Measurements from ENCODE around the gene ZC3H11A. TPM values are rescaled to one million over a fixed set of nuclear protein-coding genes. Genes with fewer than 3 reads are reported as not detected.
"Not testable (repeated sequence)": the region's sequence is repeated elsewhere in the genome, so short reads cannot be mapped to it uniquely, and the experiment has no call there.

The ZC3H11A gene
- polyA plus RNA-seq, 1 donor: 114 TPM

GRCh38 chr1:203778789-203779188 lies 16.6 kb upstream of the ZC3H11A start:
- H3K27ac ChIP-seq (ENCODE audit: low read length): no peak overlapping the region
- WGBS (ENCODE audit: insufficient coverage, low lambda C conversion rate): no CpG with 5 or more reads among the region's 4 CpGs
- H3K4me1 ChIP-seq (ENCODE audit: control insufficient read depth, insufficient read depth, low read length): no peaks in the 10 kb centered on the region
- no peaks in the 10 kb centered on the region for H3K9me3 ChIP-seq (ENCODE audit: control insufficient read depth, low read depth, low read length)
- H3K27me3 ChIP-seq (ENCODE audit: control insufficient read depth, insufficient read depth, low read length): no peaks in the 10 kb centered on the region
- H3K36me3 ChIP-seq (ENCODE audit: control insufficient read depth, insufficient read depth, low read length): no peaks in the 10 kb centered on the region
- DNase-seq: no peak
- H3K4me3 ChIP-seq (ENCODE audit: low read length): no peak overlapping the region

GRCh38 chr1:203781962-203782361 lies 13.5 kb upstream of the ZC3H11A start:
- Histone ChIP-seq H3K4me1 (ENCODE audit: control insufficient read depth, insufficient read depth, low read length) (no peaks in the 10 kb centered on the region), H3K27ac (ENCODE audit: low read length) (no peak overlapping the region), H3K27me3 (ENCODE audit: control insufficient read depth, insufficient read depth, low read length) (no peaks in the 10 kb centered on the region), H3K36me3 (ENCODE audit: control insufficient read depth, insufficient read depth, low read length) (no peaks in the 10 kb centered on the region), H3K9me3 (ENCODE audit: control insufficient read depth, low read depth, low read length) (no peaks in the 10 kb centered on the region), H3K4me3 (ENCODE audit: low read length) (no peak overlapping the region)
- WGBS (ENCODE audit: insufficient coverage, low lambda C conversion rate): 80% methylated on average over 1 of the region's 7 CpGs
- no peak for DNase-seq

GRCh38 chr1:203789966-203790365 lies 5.5 kb upstream of the ZC3H11A start:
- no peak for DNase-seq
- no peak overlapping the region for H3K27ac ChIP-seq (ENCODE audit: low read length)
- no peaks in the 10 kb centered on the region for H3K9me3 ChIP-seq (ENCODE audit: control insufficient read depth, low read depth, low read length)
- H3K4me3 ChIP-seq (ENCODE audit: low read length): no peak overlapping the region
- peaks cover 1% of the 10 kb centered on the region for H3K4me1 ChIP-seq (ENCODE audit: control insufficient read depth, insufficient read depth, low read length)
- WGBS (ENCODE audit: insufficient coverage, low lambda C conversion rate): no CpG with 5 or more reads among the region's 3 CpGs
- no peaks in the 10 kb centered on the region for H3K27me3 ChIP-seq (ENCODE audit: control insufficient read depth, insufficient read depth, low read length)
- no peaks in the 10 kb centered on the region for H3K36me3 ChIP-seq (ENCODE audit: control insufficient read depth, insufficient read depth, low read length)

GRCh38 chr1:203791498-203791897 lies 3.9 kb upstream of the ZC3H11A start:
- WGBS (ENCODE audit: insufficient coverage, low lambda C conversion rate): no CpG with 5 or more reads among the region's 3 CpGs
- no peak overlapping the region for H3K27ac ChIP-seq (ENCODE audit: low read length)
- H3K36me3 ChIP-seq (ENCODE audit: control insufficient read depth, insufficient read depth, low read length): no peaks in the 10 kb centered on the region
- H3K4me3 ChIP-seq (ENCODE audit: low read length): no peak overlapping the region
- no peaks in the 10 kb centered on the region for H3K9me3 ChIP-seq (ENCODE audit: control insufficient read depth, low read depth, low read length)
- H3K4me1 ChIP-seq (ENCODE audit: control insufficient read depth, insufficient read depth, low read length): peaks cover 3% of the 10 kb centered on the region
- no peaks in the 10 kb centered on the region for H3K27me3 ChIP-seq (ENCODE audit: control insufficient read depth, insufficient read depth, low read length)
- DNase-seq: no peak

- DNase-seq: no peak
- Histone ChIP-seq H3K27me3 (ENCODE audit: control insufficient read depth, insufficient read depth, low read length) (no peaks in the 10 kb centered on the region), H3K27ac (ENCODE audit: low read length) (no peak overlapping the region), H3K9me3 (ENCODE audit: control insufficient read depth, low read depth, low read length) (no peaks in the 10 kb centered on the region), H3K4me1 (ENCODE audit: control insufficient read depth, insufficient read depth, low read length) (peaks cover 10% of the 10 kb centered on the region), H3K4me3 (ENCODE audit: low read length) (no peak overlapping the region), H3K36me3 (ENCODE audit: control insufficient read depth, insufficient read depth, low read length) (peaks cover 5% of the 10 kb centered on the region)
- WGBS (ENCODE audit: insufficient coverage, low lambda C conversion rate): no CpG with 5 or more reads among the region's 2 CpGs
Observed at GRCh38 chr1:203792486-203792885, 2.9 kb upstream of the ZC3H11A start.

- not testable (repeated sequence) for H3K27ac ChIP-seq (ENCODE audit: low read length); H3K4me3 ChIP-seq (ENCODE audit: low read length); DNase-seq; H3K9me3 ChIP-seq (ENCODE audit: control insufficient read depth, low read depth, low read length); H3K27me3 ChIP-seq (ENCODE audit: control insufficient read depth, insufficient read depth, low read length)
- peaks cover 15% of the 10 kb centered on the region for H3K4me1 ChIP-seq (ENCODE audit: control insufficient read depth, insufficient read depth, low read length)
- no CpG with 5 or more reads among the region's 7 CpGs for WGBS (ENCODE audit: insufficient coverage, low lambda C conversion rate)
- peaks cover 14% of the 10 kb centered on the region for H3K36me3 ChIP-seq (ENCODE audit: control insufficient read depth, insufficient read depth, low read length)
Observed at GRCh38 chr1:203793561-203793960, 1.9 kb upstream of the ZC3H11A start.

GRCh38 chr1:203794764-203795440 lies 521 bp upstream of the ZC3H11A start:
- DNase-seq: no peak
- WGBS (ENCODE audit: insufficient coverage, low lambda C conversion rate): 77% methylated on average over 4 of the region's 19 CpGs
- Histone ChIP-seq H3K9me3 (ENCODE audit: control insufficient read depth, low read depth, low read length) (no peaks in the 10 kb centered on the region), H3K4me1 (ENCODE audit: control insufficient read depth, insufficient read depth, low read length) (peaks cover 15% of the 10 kb centered on the region), H3K36me3 (ENCODE audit: control insufficient read depth, insufficient read depth, low read length) (peaks cover 27% of the 10 kb centered on the region), H3K27me3 (ENCODE audit: control insufficient read depth, insufficient read depth, low read length) (no peaks in the 10 kb centered on the region), H3K27ac (ENCODE audit: low read length) (peak overlapping the region; percentile 94), H3K4me3 (ENCODE audit: low read length) (peak overlapping the region; percentile 82)

GRCh38 chr1:203796236-203796605 lies 798 bp downstream of the ZC3H11A start:
- H3K4me1 ChIP-seq (ENCODE audit: control insufficient read depth, insufficient read depth, low read length): peaks cover 15% of the 10 kb centered on the region
- DNase-seq: peak; percentile 20 to 71
- H3K36me3 ChIP-seq (ENCODE audit: control insufficient read depth, insufficient read depth, low read length): peaks cover 27% of the 10 kb centered on the region
- no peaks in the 10 kb centered on the region for H3K27me3 ChIP-seq (ENCODE audit: control insufficient read depth, insufficient read depth, low read length)
- WGBS (ENCODE audit: insufficient coverage, low lambda C conversion rate): 0% methylated on average over 1 of the region's 12 CpGs
- no peaks in the 10 kb centered on the region for H3K9me3 ChIP-seq (ENCODE audit: control insufficient read depth, low read depth, low read length)
- peak overlapping the region; percentile 94 for H3K27ac ChIP-seq (ENCODE audit: low read length)
- H3K4me3 ChIP-seq (ENCODE audit: low read length): peak overlapping the region; percentile 82

- no peaks in the 10 kb centered on the region for H3K27me3 ChIP-seq (ENCODE audit: control insufficient read depth, insufficient read depth, low read length)
- peak overlapping the region; percentile 82 for H3K4me3 ChIP-seq (ENCODE audit: low read length)
- H3K36me3 ChIP-seq (ENCODE audit: control insufficient read depth, insufficient read depth, low read length): peaks cover 27% of the 10 kb centered on the region
- peaks cover 15% of the 10 kb centered on the region for H3K4me1 ChIP-seq (ENCODE audit: control insufficient read depth, insufficient read depth, low read length)
- H3K27ac ChIP-seq (ENCODE audit: low read length): peak overlapping the region; percentile 16
- H3K9me3 ChIP-seq (ENCODE audit: control insufficient read depth, low read depth, low read length): no peaks in the 10 kb centered on the region
- WGBS (ENCODE audit: insufficient coverage, low lambda C conversion rate): no CpG with 5 or more reads among the region's 2 CpGs
- no peak for DNase-seq
Observed at GRCh38 chr1:203797216-203797615, 1.8 kb downstream of the ZC3H11A start.

- Histone ChIP-seq H3K4me1 (ENCODE audit: control insufficient read depth, insufficient read depth, low read length) (peaks cover 15% of the 10 kb centered on the region), H3K27me3 (ENCODE audit: control insufficient read depth, insufficient read depth, low read length) (no peaks in the 10 kb centered on the region), H3K36me3 (ENCODE audit: control insufficient read depth, insufficient read depth, low read length) (peaks cover 31% of the 10 kb centered on the region), H3K9me3 (ENCODE audit: control insufficient read depth, low read depth, low read length) (no peaks in the 10 kb centered on the region), H3K27ac (ENCODE audit: low read length) (no peak overlapping the region), H3K4me3 (ENCODE audit: low read length) (no peak overlapping the region)
- WGBS (ENCODE audit: insufficient coverage, low lambda C conversion rate): no CpG with 5 or more reads among the region's 6 CpGs
- DNase-seq: no peak
Observed at GRCh38 chr1:203797948-203798655, 2.7 kb downstream of the ZC3H11A start.

GRCh38 chr1:203799157-203799556 lies 3.7 kb downstream of the ZC3H11A start:
- no peak overlapping the region for H3K27ac ChIP-seq (ENCODE audit: low read length)
- no peaks in the 10 kb centered on the region for H3K9me3 ChIP-seq (ENCODE audit: control insufficient read depth, low read depth, low read length)
- no peaks in the 10 kb centered on the region for H3K27me3 ChIP-seq (ENCODE audit: control insufficient read depth, insufficient read depth, low read length)
- H3K4me1 ChIP-seq (ENCODE audit: control insufficient read depth, insufficient read depth, low read length): peaks cover 15% of the 10 kb centered on the region
- H3K36me3 ChIP-seq (ENCODE audit: control insufficient read depth, insufficient read depth, low read length): peaks cover 38% of the 10 kb centered on the region
- no CpG with 5 or more reads among the region's 4 CpGs for WGBS (ENCODE audit: insufficient coverage, low lambda C conversion rate)
- no peak for DNase-seq
- H3K4me3 ChIP-seq (ENCODE audit: low read length): no peak overlapping the region
